ENCODE data around the gene CAMKMT.

The CAMKMT gene

GRCh38 chr2:44798139-44798659 lies 436.5 kb downstream of the CAMKMT start:
- Histone ChIP-seq H3K4me2 (ENCODE audit: low read depth, low read length) (no peak overlapping the region), H3K36me3 (replicated peaks; ENCODE audit: insufficient read depth, low read length) (no peaks in the 10 kb centered on the region), H3K4me3 (ENCODE audit: low read length) (no peak overlapping the region), H3K27ac (ENCODE audit: low read length) (no peak overlapping the region), H2AFZ (ENCODE audit: low read length) (no peak overlapping the region), H4K20me1 (ENCODE audit: insufficient read depth, low read length) (no peaks in the 10 kb centered on the region), H3K9me3 (replicated peaks; ENCODE audit: insufficient read depth, low read length) (no peaks in the 10 kb centered on the region), H3F3A (ENCODE audit: insufficient read depth, low read length) (no peaks in the 10 kb centered on the region), H3K4me1 (ENCODE audit: low read length) (no peaks in the 10 kb centered on the region), H3K9me2 (replicated peaks; ENCODE audit: insufficient read depth, low read length) (no peaks in the 10 kb centered on the region), H3K27me3 (replicated peaks; ENCODE audit: insufficient read depth, low read length) (no peaks in the 10 kb centered on the region), H3K9ac (ENCODE audit: low read length) (no peak overlapping the region), H3K79me2 (ENCODE audit: low read length) (no peaks in the 10 kb centered on the region)
- no peak for DNase-seq
- TF ChIP-seq EZH2 (optimal IDR thresholded peaks at IDR 0.05; ENCODE audit: low read depth, low read length), result no peak
- TF ChIP-seq EZH2phosphoT487 (IDR thresholded peaks at IDR 0.05; ENCODE audit: low read length), result no peak
- TF ChIP-seq, protein P1, sequence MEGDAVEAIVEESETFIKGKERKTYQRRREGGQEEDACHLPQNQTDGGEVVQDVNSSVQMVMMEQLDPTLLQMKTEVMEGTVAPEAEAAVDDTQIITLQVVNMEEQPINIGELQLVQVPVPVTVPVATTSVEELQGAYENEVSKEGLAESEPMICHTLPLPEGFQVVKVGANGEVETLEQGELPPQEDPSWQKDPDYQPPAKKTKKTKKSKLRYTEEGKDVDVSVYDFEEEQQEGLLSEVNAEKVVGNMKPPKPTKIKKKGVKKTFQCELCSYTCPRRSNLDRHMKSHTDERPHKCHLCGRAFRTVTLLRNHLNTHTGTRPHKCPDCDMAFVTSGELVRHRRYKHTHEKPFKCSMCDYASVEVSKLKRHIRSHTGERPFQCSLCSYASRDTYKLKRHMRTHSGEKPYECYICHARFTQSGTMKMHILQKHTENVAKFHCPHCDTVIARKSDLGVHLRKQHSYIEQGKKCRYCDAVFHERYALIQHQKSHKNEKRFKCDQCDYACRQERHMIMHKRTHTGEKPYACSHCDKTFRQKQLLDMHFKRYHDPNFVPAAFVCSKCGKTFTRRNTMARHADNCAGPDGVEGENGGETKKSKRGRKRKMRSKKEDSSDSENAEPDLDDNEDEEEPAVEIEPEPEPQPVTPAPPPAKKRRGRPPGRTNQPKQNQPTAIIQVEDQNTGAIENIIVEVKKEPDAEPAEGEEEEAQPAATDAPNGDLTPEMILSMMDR (IDR thresholded peaks at IDR 0.05; ENCODE audit: low read length), result no peak

GRCh38 chr2:44799105-44799504 lies 437.4 kb downstream of the CAMKMT start:
- no peaks in the 10 kb centered on the region for H3F3A ChIP-seq (ENCODE audit: insufficient read depth, low read length)
- H3K9me3 ChIP-seq (replicated peaks; ENCODE audit: insufficient read depth, low read length), result no peaks in the 10 kb centered on the region
- H3K4me2 ChIP-seq (ENCODE audit: low read depth, low read length), result no peak overlapping the region
- no peak overlapping the region for H3K4me3 ChIP-seq (ENCODE audit: low read length)
- TF ChIP-seq EZH2 (optimal IDR thresholded peaks at IDR 0.05; ENCODE audit: low read depth, low read length) (no peak), EZH2phosphoT487 (IDR thresholded peaks at IDR 0.05; ENCODE audit: low read length) (no peak)
- TF ChIP-seq, protein P1 (IDR thresholded peaks at IDR 0.05; ENCODE audit: low read length), result no peak
- H3K79me2 ChIP-seq (ENCODE audit: low read length), result no peaks in the 10 kb centered on the region
- no peak for DNase-seq
- H3K9ac ChIP-seq (ENCODE audit: low read length), result no peak overlapping the region
- H4K20me1 ChIP-seq (ENCODE audit: insufficient read depth, low read length), result no peaks in the 10 kb centered on the region
- no peaks in the 10 kb centered on the region for H3K27me3 ChIP-seq (replicated peaks; ENCODE audit: insufficient read depth, low read length)
- H3K27ac ChIP-seq (ENCODE audit: low read length), result no peak overlapping the region
- no peaks in the 10 kb centered on the region for H3K9me2 ChIP-seq (replicated peaks; ENCODE audit: insufficient read depth, low read length)
- no peaks in the 10 kb centered on the region for H3K36me3 ChIP-seq (replicated peaks; ENCODE audit: insufficient read depth, low read length)
- H3K4me1 ChIP-seq (ENCODE audit: low read length), result no peaks in the 10 kb centered on the region
- no peak overlapping the region for H2AFZ ChIP-seq (ENCODE audit: low read length)

GRCh38 chr2:44799754-44800153 lies 438.0 kb downstream of the CAMKMT start:
- Histone ChIP-seq H3K27me3 (replicated peaks; ENCODE audit: insufficient read depth, low read length) (no peaks in the 10 kb centered on the region), H3K9ac (ENCODE audit: low read length) (no peak overlapping the region), H4K20me1 (ENCODE audit: insufficient read depth, low read length) (no peaks in the 10 kb centered on the region), H3K9me3 (replicated peaks; ENCODE audit: insufficient read depth, low read length) (no peaks in the 10 kb centered on the region), H3K9me2 (replicated peaks; ENCODE audit: insufficient read depth, low read length) (no peaks in the 10 kb centered on the region), H3K4me1 (ENCODE audit: low read length) (no peaks in the 10 kb centered on the region), H3K27ac (ENCODE audit: low read length) (no peak overlapping the region), H2AFZ (ENCODE audit: low read length) (no peak overlapping the region), H3K4me3 (ENCODE audit: low read length) (no peak overlapping the region), H3F3A (ENCODE audit: insufficient read depth, low read length) (no peaks in the 10 kb centered on the region), H3K4me2 (ENCODE audit: low read depth, low read length) (no peak overlapping the region), H3K79me2 (ENCODE audit: low read length) (no peaks in the 10 kb centered on the region), H3K36me3 (replicated peaks; ENCODE audit: insufficient read depth, low read length) (no peaks in the 10 kb centered on the region)
- DNase-seq, result no peak
- TF ChIP-seq, protein P1 (IDR thresholded peaks at IDR 0.05; ENCODE audit: low read length), result no peak
- no peak for TF ChIP-seq EZH2phosphoT487 (IDR thresholded peaks at IDR 0.05; ENCODE audit: low read length)
- no peak for TF ChIP-seq EZH2 (optimal IDR thresholded peaks at IDR 0.05; ENCODE audit: low read depth, low read length)
